CD4-positive, alpha-beta T cell (primary cell): Measurements from ENCODE around the gene NACA2. TPM values are rescaled to one million over a fixed set of nuclear protein-coding genes. Genes with fewer than 3 reads are reported as not detected.

ENCODE experiments used
- ATAC-seq: fragments of 200-7000 bp; cut with Tn5 transposase; one replicate; pipeline ENCODE4 v1.10.0; 2022; ENCODE audit warnings: mild to moderate bottlenecking; ENCODE audit not compliant: poor library complexity
- CTCF ChIA-PET: fragments of 350-600 bp; sonication (Branson Sonifier 250); formaldehyde crosslinking; loops from one replicate; lab custom pipeline; 2021; ENCODE audit warnings: antibody characterized with exemption, inconsistent platforms; lab: Charles Lee
- POLR2A ChIA-PET: fragments of 350-600 bp; sonication (Branson Sonifier 250); formaldehyde crosslinking; loops from one replicate; lab custom pipeline; 2021; ENCODE audit warnings: antibody characterized with exemption, inconsistent platforms; lab: Charles Lee
- DNase-seq, 14 experiments: peaks; one replicate each; pipeline ENCODE4 v3.0.0-alpha.2; 2013 to 2020; ENCODE audit warnings: mixed read lengths in 2 of 14
- H3K27ac ChIP-seq, 2 donors: one replicate each; pipeline versions ENCODE4 v1.5.1 to v1.7.0; 2013; ENCODE audit warnings: low read length in 2 of 2, low read depth in 1 of 2, mild to moderate bottlenecking in 1 of 2
- H3K27me3 ChIP-seq, 2 experiments: 1 replicate in 1 of 2; 2 replicates in 1 of 2; pipeline versions ENCODE4 v1.6.1 to v1.7.0; 2013; ENCODE audit warnings: low read length in 2 of 2, control low read depth in 1 of 2, mild to moderate bottlenecking in 1 of 2, moderate library complexity in 1 of 2; ENCODE audit not compliant: insufficient read depth in 2 of 2, control insufficient read depth in 1 of 2
- H3K36me3 ChIP-seq: one replicate; pipeline ENCODE4 v1.6.1; 2013; ENCODE audit warnings: low read length, control low read depth; ENCODE audit not compliant: insufficient read depth
- H3K4me1 ChIP-seq: one replicate; pipeline ENCODE4 v1.6.1; 2013; ENCODE audit warnings: low read length, control low read depth; ENCODE audit not compliant: insufficient read depth
- H3K4me3 ChIP-seq: one replicate; pipeline ENCODE4 v1.5.1; 2013; ENCODE audit warnings: mild to moderate bottlenecking, low read length, moderate library complexity
- H3K9me3 ChIP-seq, 2 experiments: 1 replicate in 1 of 2; 2 replicates in 1 of 2; pipeline versions ENCODE4 v1.6.1 to v1.7.0; 2013; ENCODE audit warnings: low read length in 2 of 2, mild to moderate bottlenecking in 2 of 2, control low read depth in 1 of 2, moderate library complexity in 1 of 2; ENCODE audit not compliant: control insufficient read depth in 1 of 2, insufficient read depth in 1 of 2
- H3K27ac Mint-ChIP-seq: one replicate; pipeline ENCODE4 v1.8.0; 2020; ENCODE audit warnings: mixed read lengths
- H3K27me3 Mint-ChIP-seq: one replicate; pipeline ENCODE4 v1.8.0; 2021; ENCODE audit warnings: mixed read lengths
- H3K36me3 Mint-ChIP-seq: one replicate; pipeline ENCODE4 v1.8.0; 2021; ENCODE audit warnings: low read depth, mixed read lengths
- H3K4me1 Mint-ChIP-seq: one replicate; pipeline ENCODE4 v1.8.0; 2021; ENCODE audit warnings: low read depth, mixed read lengths
- H3K4me3 Mint-ChIP-seq: one replicate; pipeline ENCODE4 v1.8.0; 2020; ENCODE audit warnings: mild to moderate bottlenecking, mixed read lengths
- H3K9me3 Mint-ChIP-seq: one replicate; pipeline ENCODE4 v1.8.0; 2020; ENCODE audit warnings: mixed read lengths
- CTCF ChIP-seq: fragments of 200-600 bp; IDR thresholded peaks from one replicate; pipeline ENCODE4 v1.8.0; 2022; ENCODE audit warnings: antibody characterized with exemption, mild to moderate bottlenecking
- intact Hi-C, 2 experiments: fragments of 100-400 bp; cut with DNase I in 1 of 2; cut with micrococcal nuclease in 1 of 2; formaldehyde crosslinking; loops; one replicate each; pipeline versions ENCODE4 v1.15.1 to v1.9.0; 2023 to 2025; cut with DNase I, micrococcal nuclease
- total RNA-seq, 174 experiments: library from RNA in 2 of 174; stranded (reverse) in 2 of 174; gene quantifications; one replicate each; pipeline ENCODE4 v1.2.3 and lab custom pipeline; 2021 to 2026

The NACA2 gene
- total RNA-seq, 2 experiments from 2014 or later, result not detected

GRCh38 chr17:61581611-61582349, 9.2 kb downstream of the NACA2 start:
- intact Hi-C loops, result no loop called here
- H3K27me3 Mint-ChIP-seq, result peaks cover 46% of the 10 kb centered on the region
- peaks cover 0 to 10% of the 10 kb centered on the region in 2 experiments for H3K27me3 ChIP-seq
- H3K4me1 ChIP-seq, result no peaks in the 10 kb centered on the region
- H3K27ac Mint-ChIP-seq, result no peak overlapping the region
- ATAC-seq (no peak), DNase-seq (no peak)
- H3K27ac ChIP-seq, result no peak overlapping the region
- H3K4me1 Mint-ChIP-seq, result no peaks in the 10 kb centered on the region
- POLR2A ChIA-PET, result no interaction called here
- no peaks in the 10 kb centered on the region for H3K36me3 Mint-ChIP-seq
- no peaks in the 10 kb centered on the region for H3K9me3 ChIP-seq
- TF ChIP-seq CTCF, result no peak
- no peak overlapping the region for H3K4me3 Mint-ChIP-seq
- H3K9me3 Mint-ChIP-seq, result no peaks in the 10 kb centered on the region
- no peak overlapping the region for H3K4me3 ChIP-seq
- no peaks in the 10 kb centered on the region for H3K36me3 ChIP-seq
- CTCF ChIA-PET, result no interaction called here

- H3K27ac ChIP-seq, result no peak overlapping the region
- Mint-ChIP-seq H3K4me1 (no peaks in the 10 kb centered on the region), H3K36me3 (no peaks in the 10 kb centered on the region), H3K27ac (no peak overlapping the region), H3K9me3 (no peaks in the 10 kb centered on the region), H3K4me3 (no peak overlapping the region), H3K27me3 (peaks cover 50% of the 10 kb centered on the region)
- H3K4me3 ChIP-seq, result no peak overlapping the region
- no peak for TF ChIP-seq CTCF
- no peaks in the 10 kb centered on the region for H3K9me3 ChIP-seq
- intact Hi-C loops, result no loop called here
- ATAC-seq, result no peak
- ChIA-PET CTCF (no interaction called here), POLR2A (no interaction called here)
- DNase-seq, result no peak
- no peaks in the 10 kb centered on the region for H3K4me1 ChIP-seq
- peaks cover 0 to 10% of the 10 kb centered on the region in 2 experiments for H3K27me3 ChIP-seq
- H3K36me3 ChIP-seq, result no peaks in the 10 kb centered on the region
Measured at GRCh38 chr17:61580502-61580901, 10.5 kb downstream of the NACA2 start.

- H3K36me3 Mint-ChIP-seq, result no peaks in the 10 kb centered on the region
- Histone ChIP-seq H3K4me1 (no peaks in the 10 kb centered on the region), H3K36me3 (no peaks in the 10 kb centered on the region), H3K4me3 (no peak overlapping the region), H3K9me3 (no peaks in the 10 kb centered on the region), H3K27me3 (peaks cover 0 to 10% of the 10 kb centered on the region in 2 experiments), H3K27ac (no peak overlapping the region)
- no peaks in the 10 kb centered on the region for H3K4me1 Mint-ChIP-seq
- no peaks in the 10 kb centered on the region for H3K9me3 Mint-ChIP-seq
- intact Hi-C loops, result no loop called here
- ChIA-PET CTCF (no interaction called here), POLR2A (no interaction called here)
- no peak overlapping the region for H3K27ac Mint-ChIP-seq
- ATAC-seq, result no peak
- no peak for TF ChIP-seq CTCF
- no peak overlapping the region for H3K4me3 Mint-ChIP-seq
- H3K27me3 Mint-ChIP-seq, result peaks cover 53% of the 10 kb centered on the region
- DNase-seq, result no peak
Measured at GRCh38 chr17:61579961-61580360, 11.1 kb downstream of the NACA2 start.
